NCI-H1048 (cell line): ENCODE data around the gene ITGA1.

Experiments
- DNase-seq: peaks from one replicate; lab custom pipeline; 2025; lab: John Stamatoyannopoulos, UW

Gene ITGA1

GRCh38 chr5:52998552-52999313 lies 211.0 kb downstream of the ITGA1 start:
- DNase-seq: no peak

- DNase-seq: no peak
Measured at GRCh38 chr5:52999344-52999949, 211.7 kb downstream of the ITGA1 start.

- DNase-seq: no peak
Measured at GRCh38 chr5:53001541-53001940, 213.8 kb downstream of the ITGA1 start.

GRCh38 chr5:53002491-53002890 lies 214.8 kb downstream of the ITGA1 start:
- no peak for DNase-seq

- DNase-seq: no peak
Measured at GRCh38 chr5:53003144-53003543, 215.4 kb downstream of the ITGA1 start.

GRCh38 chr5:53006911-53007890 lies 219.5 kb downstream of the ITGA1 start:
- no peak for DNase-seq

GRCh38 chr5:53008751-53009150 lies 221.0 kb downstream of the ITGA1 start:
- DNase-seq: no peak
